TTC549 (cell line): ENCODE measurements around the gene RHOV.
"Not testable (repeated sequence)": the region's sequence is repeated elsewhere in the genome, so short reads cannot be mapped to it uniquely, and the experiment has no call there.

Experiments used
- FAIRE-seq: peaks from 2 replicates; lab custom pipeline; 2012; peaks lifted over from hg19 to GRCh38; lab: Jason Lieb, UNC

RHOV gene

GRCh38 chr15:40872791-40873693 is 992 bp downstream of the RHOV start:
- no peak for FAIRE-seq

GRCh38 chr15:40871749-40872617 is 2.1 kb downstream of the RHOV start:
- no peak for FAIRE-seq

- no peak for FAIRE-seq
These were observed 3.3 kb downstream of the RHOV start for GRCh38 chr15:40870716-40871115.

- FAIRE-seq, result no peak
These were observed 4.3 kb downstream of the RHOV start for GRCh38 chr15:40869686-40870085.

- no peak for FAIRE-seq
These were observed 6.8 kb downstream of the RHOV start for GRCh38 chr15:40867199-40867598.

GRCh38 chr15:40863660-40864270 is 10.3 kb downstream of the RHOV start:
- FAIRE-seq, result no peak

GRCh38 chr15:40861147-40861546 is 12.9 kb downstream of the RHOV start:
- not testable (repeated sequence) for FAIRE-seq

- FAIRE-seq, result no peak
These were observed 14.7 kb downstream of the RHOV start for GRCh38 chr15:40859206-40859851.

GRCh38 chr15:40858706-40859105 is 15.3 kb downstream of the RHOV start:
- FAIRE-seq, result no peak

- FAIRE-seq, result no peak
These were observed 16.3 kb downstream of the RHOV start for GRCh38 chr15:40857601-40858341.

GRCh38 chr15:40856746-40857145 is 17.3 kb downstream of the RHOV start:
- no peak for FAIRE-seq

- no peak for FAIRE-seq
These were observed 18.3 kb downstream of the RHOV start for GRCh38 chr15:40855706-40856234.

GRCh38 chr15:40854161-40854560 is 19.9 kb downstream of the RHOV start:
- FAIRE-seq, result no peak

GRCh38 chr15:40853241-40853890 is 20.7 kb downstream of the RHOV start:
- FAIRE-seq, result no peak

- no peak for FAIRE-seq
These were observed 21.5 kb downstream of the RHOV start for GRCh38 chr15:40852529-40852928.

- no peak for FAIRE-seq
These were observed 23.4 kb downstream of the RHOV start for GRCh38 chr15:40850576-40851112.

GRCh38 chr15:40847223-40847961 is 26.6 kb downstream of the RHOV start:
- FAIRE-seq, result no peak

- no peak for FAIRE-seq
These were observed 27.2 kb downstream of the RHOV start for GRCh38 chr15:40846841-40847222.

GRCh38 chr15:40845511-40846284 is 28.3 kb downstream of the RHOV start:
- no peak for FAIRE-seq
